PC-3 (cell line): ENCODE data around the gene DUS3L. TPM values are rescaled to one million over a fixed set of nuclear protein-coding genes. Genes with fewer than 3 reads are reported as not detected.

Source experiments
- ATAC-seq: fragments of 200-7000 bp; cut with Tn5 transposase; 2 replicates; pipeline ENCODE4 v1.9.1; 2020; ENCODE audit warnings: mild to moderate bottlenecking, moderate library complexity
- BruUV-seq: library from RNA; stranded (reverse); fragments of 400-500 nt; replicated peaks from 2 replicates; lab custom pipeline; 2021; lab: Mats Ljungman, UMichigan
- CTCF ChIA-PET: fragments of 300-600 bp; sonication (Branson Sonifier 250); formaldehyde crosslinking; loops from one replicate; lab custom pipeline; 2022; ENCODE audit warnings: antibody characterized with exemption; lab: Charles Lee
- POLR2A ChIA-PET: fragments of 300-600 bp; sonication (Branson Sonifier 250); formaldehyde crosslinking; loops from one replicate; lab custom pipeline; 2022; ENCODE audit warnings: antibody characterized with exemption; ENCODE audit not compliant: unreplicated experiment; lab: Charles Lee
- DNase-seq: peaks from one replicate; pipeline ENCODE4 v3.0.0-alpha.2; 2015
- H2AFZ ChIP-seq: fragments of 300-600 bp; sonication (generic); 2 replicates; pipeline ENCODE4 v1.6.0; 2016; ENCODE audit warnings: antibody characterized with exemption, low read length
- H3F3A ChIP-seq: fragments of 300-600 bp; sonication (generic); one replicate; pipeline ENCODE4 v1.6.0; 2017; ENCODE audit warnings: antibody characterized with exemption, low read length, control low read depth, mild to moderate bottlenecking; ENCODE audit not compliant: unreplicated experiment
- H3K27ac ChIP-seq: fragments of 300-600 bp; sonication (generic); 2 replicates; pipeline ENCODE4 v1.5.1; 2016; ENCODE audit warnings: mild to moderate bottlenecking, low read length
- H3K27me3 ChIP-seq: fragments of 300-600 bp; sonication (generic); 2 replicates; pipeline ENCODE4 v1.6.1; 2016; ENCODE audit warnings: low read length, mixed read lengths
- H3K36me3 ChIP-seq: fragments of 300-600 bp; sonication (generic); 2 replicates; pipeline ENCODE4 v1.6.1; 2016; ENCODE audit warnings: low read depth, mixed run types, low read length, mixed read lengths
- H3K4me1 ChIP-seq: fragments of 300-600 bp; sonication (generic); 2 replicates; pipeline ENCODE4 v1.5.1; 2016; ENCODE audit warnings: low read length; ENCODE audit not compliant: insufficient read depth
- H3K4me2 ChIP-seq: fragments of 300-600 bp; sonication (generic); 2 replicates; pipeline ENCODE4 v1.6.0; 2016; ENCODE audit warnings: low read length
- H3K4me3 ChIP-seq: fragments of 300-600 bp; sonication (generic); 2 replicates; pipeline ENCODE4 v1.5.1; 2016; ENCODE audit warnings: mild to moderate bottlenecking, low read length, mixed read lengths
- H3K79me2 ChIP-seq: fragments of 300-600 bp; sonication (generic); 2 replicates; pipeline ENCODE4 v1.6.1; 2017; ENCODE audit warnings: low read length, mixed read lengths
- H3K9ac ChIP-seq: fragments of 300-600 bp; sonication (generic); 2 replicates; pipeline ENCODE4 v1.6.0; 2016; ENCODE audit warnings: mild to moderate bottlenecking, low read length
- H3K9me2 ChIP-seq: fragments of 300-600 bp; sonication (generic); replicated peaks from 2 replicates; pipeline ENCODE4 v1.6.1; 2016; ENCODE audit warnings: mixed run types, low read length, mixed read lengths
- H3K9me3 ChIP-seq: fragments of 300-600 bp; sonication (generic); 2 replicates; pipeline ENCODE4 v1.6.1; 2016; ENCODE audit warnings: low read length, mixed read lengths
- H4K20me1 ChIP-seq: fragments of 300-600 bp; sonication (generic); 2 replicates; pipeline ENCODE4 v1.6.1; 2016; ENCODE audit warnings: low read length, mixed read lengths
- EZH2 ChIP-seq: fragments of 300-600 bp; sonication (generic); IDR thresholded peaks from one replicate; pipeline ENCODE4 v1.6.1; 2017; ENCODE audit warnings: antibody characterized with exemption, mild to moderate bottlenecking, low read length; ENCODE audit not compliant: unreplicated experiment
- EZH2phosphoT487 ChIP-seq: fragments of 300-600 bp; sonication (generic); IDR thresholded peaks from 2 replicates; pipeline ENCODE4 v1.6.1; 2018; ENCODE audit warnings: mild to moderate bottlenecking, antibody characterized with exemption, low read length, borderline replicate concordance
- intact Hi-C: fragments of 100-400 bp; cut with micrococcal nuclease; formaldehyde crosslinking; loops from 2 replicates; pipeline ENCODE4 v1.9.0; 2023
- total RNA-seq: library from RNA; depleted of rRNA; stranded (reverse); fragments of >200 nt; gene quantifications from 2 replicates; pipeline ENCODE4 v1.2.3, GENCODE V29; 2014
- TF ChIP-seq, protein P1 (sequence below): fragments of 300-600 bp; sonication (generic); conservative IDR thresholded peaks from 2 replicates; pipeline ENCODE4 v1.5.1; 2017; ENCODE audit warnings: antibody characterized with exemption, low read depth, mild to moderate bottlenecking, low read length

Gene DUS3L
- total RNA-seq, 1 experiment from 2014 or later: 118 TPM

- Histone ChIP-seq H3K9ac (no peak overlapping the region), H2AFZ (no peak overlapping the region), H3K27me3 (no peaks in the 10 kb centered on the region), H4K20me1 (no peaks in the 10 kb centered on the region), H3K36me3 (no peaks in the 10 kb centered on the region), H3K9me2 (no peaks in the 10 kb centered on the region), H3K4me2 (no peak overlapping the region), H3K4me1 (peaks cover 6% of the 10 kb centered on the region; the same call in 1 of the 2 replicates), H3K27ac (no peak overlapping the region), H3F3A (no peaks in the 10 kb centered on the region), H3K79me2 (no peaks in the 10 kb centered on the region), H3K4me3 (no peak overlapping the region), H3K9me3 (no peaks in the 10 kb centered on the region)
- ChIA-PET POLR2A (no interaction called here), CTCF (interaction anchor here (0.6 kb wide), 1 partner anchor 81 kb away, joined by 7 read pairs; no protein-coding TSS in a partner anchor)
- intact Hi-C loops: no loop called here
- TF ChIP-seq EZH2phosphoT487: no peak
- no peak for TF ChIP-seq EZH2
- TF ChIP-seq, protein P1, sequence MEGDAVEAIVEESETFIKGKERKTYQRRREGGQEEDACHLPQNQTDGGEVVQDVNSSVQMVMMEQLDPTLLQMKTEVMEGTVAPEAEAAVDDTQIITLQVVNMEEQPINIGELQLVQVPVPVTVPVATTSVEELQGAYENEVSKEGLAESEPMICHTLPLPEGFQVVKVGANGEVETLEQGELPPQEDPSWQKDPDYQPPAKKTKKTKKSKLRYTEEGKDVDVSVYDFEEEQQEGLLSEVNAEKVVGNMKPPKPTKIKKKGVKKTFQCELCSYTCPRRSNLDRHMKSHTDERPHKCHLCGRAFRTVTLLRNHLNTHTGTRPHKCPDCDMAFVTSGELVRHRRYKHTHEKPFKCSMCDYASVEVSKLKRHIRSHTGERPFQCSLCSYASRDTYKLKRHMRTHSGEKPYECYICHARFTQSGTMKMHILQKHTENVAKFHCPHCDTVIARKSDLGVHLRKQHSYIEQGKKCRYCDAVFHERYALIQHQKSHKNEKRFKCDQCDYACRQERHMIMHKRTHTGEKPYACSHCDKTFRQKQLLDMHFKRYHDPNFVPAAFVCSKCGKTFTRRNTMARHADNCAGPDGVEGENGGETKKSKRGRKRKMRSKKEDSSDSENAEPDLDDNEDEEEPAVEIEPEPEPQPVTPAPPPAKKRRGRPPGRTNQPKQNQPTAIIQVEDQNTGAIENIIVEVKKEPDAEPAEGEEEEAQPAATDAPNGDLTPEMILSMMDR: no peak
- ATAC-seq: no peak
- no peak for DNase-seq
- BruUV-seq: no TSS peak
Measured at GRCh38 chr19:5809053-5809452, 18.1 kb upstream of the DUS3L start.

DNA sequence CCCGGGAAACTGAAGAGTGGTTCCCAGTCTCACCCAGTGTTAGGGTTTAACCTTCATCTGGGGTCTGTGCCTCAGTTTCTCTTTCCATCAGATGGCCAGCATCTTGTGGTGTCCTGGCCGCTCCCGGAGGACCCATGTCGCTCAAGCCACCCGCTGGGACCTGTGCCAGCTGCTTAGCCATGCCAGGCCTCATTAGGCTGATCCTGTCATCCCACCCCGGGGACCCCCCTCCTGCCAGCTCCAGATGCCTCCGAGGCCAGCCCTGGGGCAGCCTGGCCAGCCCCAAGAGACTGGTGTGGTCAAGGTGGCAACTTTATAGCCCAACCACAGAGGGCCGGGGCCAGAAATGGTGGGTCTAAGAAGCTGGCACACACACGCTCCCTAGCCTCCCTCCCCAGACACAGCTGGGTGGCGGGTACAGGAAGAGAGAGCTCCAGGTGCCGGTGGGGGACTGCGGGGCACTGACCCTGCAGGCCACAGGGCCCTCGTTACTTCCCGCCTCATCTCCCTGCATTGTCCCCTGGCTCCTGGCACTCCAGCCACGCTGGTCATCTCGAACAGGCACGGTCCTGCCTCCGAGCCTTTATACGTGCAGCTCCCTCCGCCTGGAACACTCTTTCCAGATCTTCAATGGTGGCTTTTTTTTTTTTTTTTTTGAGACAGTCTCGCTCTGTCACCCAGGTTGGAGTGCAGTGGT is 17.3 kb upstream of the DUS3L start:
- H2AFZ ChIP-seq: no peak overlapping the region
- H3K36me3 ChIP-seq: no peaks in the 10 kb centered on the region
- H3K27ac ChIP-seq: no peak overlapping the region
- ChIA-PET POLR2A (no interaction called here), CTCF (interaction anchor here (0.6 kb wide), 1 partner anchor 82 kb away, joined by 7 read pairs; no protein-coding TSS in a partner anchor)
- H4K20me1 ChIP-seq: no peaks in the 10 kb centered on the region
- H3K79me2 ChIP-seq: no peaks in the 10 kb centered on the region
- H3K9ac ChIP-seq: no peak overlapping the region
- H3K27me3 ChIP-seq: no peaks in the 10 kb centered on the region
- H3K4me2 ChIP-seq: no peak overlapping the region
- H3K9me3 ChIP-seq: no peaks in the 10 kb centered on the region
- no peak for ATAC-seq
- TF ChIP-seq EZH2phosphoT487: no peak
- no peak for TF ChIP-seq EZH2
- TF ChIP-seq, protein P1: no peak
- DNase-seq: no peak
- no TSS peak for BruUV-seq
- H3F3A ChIP-seq: no peaks in the 10 kb centered on the region
- H3K9me2 ChIP-seq: no peaks in the 10 kb centered on the region
- peaks cover 12% of the 10 kb centered on the region for H3K4me1 ChIP-seq
- intact Hi-C loops: no loop called here
- no peak overlapping the region for H3K4me3 ChIP-seq

- Histone ChIP-seq H3K9me3 (no peaks in the 10 kb centered on the region), H2AFZ (no peak overlapping the region), H3F3A (no peaks in the 10 kb centered on the region), H3K36me3 (no peaks in the 10 kb centered on the region), H3K4me1 (peaks cover 12% of the 10 kb centered on the region), H3K79me2 (no peaks in the 10 kb centered on the region), H3K4me2 (no peak overlapping the region), H4K20me1 (no peaks in the 10 kb centered on the region), H3K27ac (no peak overlapping the region), H3K27me3 (no peaks in the 10 kb centered on the region), H3K4me3 (no peak overlapping the region), H3K9ac (no peak overlapping the region), H3K9me2 (no peaks in the 10 kb centered on the region)
- no peak for TF ChIP-seq EZH2
- TF ChIP-seq EZH2phosphoT487: no peak
- TF ChIP-seq, protein P1: no peak
- ChIA-PET CTCF (interaction anchor here (0.6 kb wide), 1 partner anchor 97 kb away, joined by 4 read pairs; no protein-coding TSS in a partner anchor), POLR2A (no interaction called here)
- ATAC-seq (no peak), DNase-seq (no peak)
- intact Hi-C loops: no loop called here
- BruUV-seq: no TSS peak
Measured at GRCh38 chr19:5806905-5807304, 15.9 kb upstream of the DUS3L start.
